GM12892 (cell line): Measurements from ENCODE around the gene NSUN6.

ENCODE experiments used
- DNase-seq: peaks from one replicate; pipeline ENCODE4 v3.0.0; 2011; ENCODE audit not compliant: insufficient read length
- FAIRE-seq: peaks from 2 replicates; lab custom pipeline; 2011; peaks lifted over from hg19 to GRCh38; lab: Jason Lieb, UNC
- POLR2A ChIP-seq: IDR thresholded peaks from 2 replicates; pipeline ENCODE4 v1.6.1; 2011; ENCODE audit warnings: low read depth, low read length, control low read depth
- POLR2AphosphoS5 ChIP-seq: IDR thresholded peaks from 2 replicates; pipeline ENCODE4 v1.6.1; 2011; ENCODE audit warnings: low read depth, low read length, control low read depth
- TAF1 ChIP-seq: IDR thresholded peaks from 2 replicates; pipeline ENCODE4 v1.6.1; 2011; ENCODE audit warnings: low read depth, mild to moderate bottlenecking, control low read depth, low read length, borderline replicate concordance

NSUN6 gene

GRCh38 chr10:18540195-18540594 lies 111.2 kb downstream of the NSUN6 start:
- TF ChIP-seq POLR2AphosphoS5, result no peak
- TF ChIP-seq TAF1, result no peak
- TF ChIP-seq POLR2A, result no peak
- DNase-seq (no peak), FAIRE-seq (no peak)

GRCh38 chr10:18539335-18539734 lies 112.1 kb downstream of the NSUN6 start:
- DNase-seq (no peak), FAIRE-seq (no peak)
- TF ChIP-seq POLR2AphosphoS5, result no peak
- TF ChIP-seq POLR2A, result no peak
- no peak for TF ChIP-seq TAF1

- DNase-seq (no peak), FAIRE-seq (no peak)
- TF ChIP-seq TAF1, result no peak
- no peak for TF ChIP-seq POLR2AphosphoS5
- TF ChIP-seq POLR2A, result no peak
These were observed 117.5 kb downstream of the NSUN6 start for GRCh38 chr10:18533896-18534295.

GRCh38 chr10:18532881-18533535 lies 118.4 kb downstream of the NSUN6 start:
- FAIRE-seq (no peak), DNase-seq (no peak)
- TF ChIP-seq POLR2AphosphoS5, result no peak
- no peak for TF ChIP-seq TAF1
- no peak for TF ChIP-seq POLR2A

- DNase-seq, result no peak
- no peak for TF ChIP-seq POLR2A
- no peak for FAIRE-seq
These were observed 123.1 kb downstream of the NSUN6 start for GRCh38 chr10:18528292-18528691.

GRCh38 chr10:18527687-18528086 lies 123.7 kb downstream of the NSUN6 start:
- TF ChIP-seq TAF1, result no peak
- TF ChIP-seq POLR2A, result no peak
- TF ChIP-seq POLR2AphosphoS5, result no peak
- FAIRE-seq, result no peak
- no peak for DNase-seq

- TF ChIP-seq TAF1, result no peak
- TF ChIP-seq POLR2A, result no peak
- no peak for TF ChIP-seq POLR2AphosphoS5
- DNase-seq (no peak), FAIRE-seq (no peak)
These were observed 127.5 kb downstream of the NSUN6 start for GRCh38 chr10:18523858-18524257.

- TF ChIP-seq POLR2A (no peak), TAF1 (no peak), POLR2AphosphoS5 (no peak)
- FAIRE-seq (no peak), DNase-seq (no peak)
These were observed 128.4 kb downstream of the NSUN6 start for GRCh38 chr10:18523025-18523424.

- DNase-seq (no peak), FAIRE-seq (no peak)
- no peak for TF ChIP-seq TAF1
- no peak for TF ChIP-seq POLR2A
- no peak for TF ChIP-seq POLR2AphosphoS5
These were observed 134.5 kb downstream of the NSUN6 start for GRCh38 chr10:18516851-18517250.

GRCh38 chr10:18514537-18514936 lies 136.8 kb downstream of the NSUN6 start:
- TF ChIP-seq TAF1 (no peak), POLR2AphosphoS5 (no peak), POLR2A (no peak)
- DNase-seq (no peak), FAIRE-seq (no peak)

GRCh38 chr10:18508587-18508986 lies 142.8 kb downstream of the NSUN6 start:
- TF ChIP-seq POLR2AphosphoS5 (no peak), TAF1 (no peak), POLR2A (no peak)
- DNase-seq, result no peak
- FAIRE-seq, result no peak

- TF ChIP-seq POLR2AphosphoS5 (no peak), POLR2A (no peak), TAF1 (no peak)
- DNase-seq (no peak), FAIRE-seq (no peak)
These were observed 145.8 kb downstream of the NSUN6 start for GRCh38 chr10:18505456-18506118.

- TF ChIP-seq TAF1, result no peak
- no peak for TF ChIP-seq POLR2AphosphoS5
- TF ChIP-seq POLR2A, result no peak
- no peak for DNase-seq
- FAIRE-seq, result no peak
These were observed 147.2 kb downstream of the NSUN6 start for GRCh38 chr10:18504161-18504560.
